Right ventricle myocardium inferior (tissue), 1 donor: Measurements from ENCODE around the gene ALPL. TPM values are rescaled to one million over a fixed set of nuclear protein-coding genes. Genes with fewer than 3 reads are reported as not detected.
"Not testable (repeated sequence)": the region's sequence is repeated elsewhere in the genome, so short reads cannot be mapped to it uniquely, and the experiment has no call there.

Source experiments
- ATAC-seq: fragments of 200-7000 bp; cut with Tn5 transposase; one replicate; pipeline ENCODE4 v1.9.1; 2020; ENCODE audit warnings: mild to moderate bottlenecking, moderate library complexity
- DNase-seq: peaks from one replicate; pipeline ENCODE4 v3.0.0; 2021; ENCODE audit errors: missing footprints
- intact Hi-C: fragments of 100-400 bp; cut with DNase I; formaldehyde crosslinking; loops from one replicate; pipeline ENCODE4 v1.11.0; 2022
- long read RNA-seq: library from polyadenylated mRNA; unstranded; transcript quantifications from one replicate; pipeline ENCODE4 v2.0.0, GENCODE V29; 2021
- total RNA-seq: library from RNA; stranded (reverse); fragmentation: NEBNext Ultra II Directional; extraction: Animal tissue kit (Norgen Biotek cat#: 25700); gene quantifications from one replicate; pipeline ENCODE4 v1.2.1, GENCODE V29; 2021
- donor health status: DM: no; HTN: yes; CAD: no; lungs with severe emphysema.

The ALPL gene
- 11.0 TPM for total RNA-seq
- long read RNA-seq, transcript ALPL-204 (12 exons, 2,589 nt) = major isoform, 12 of 17 reads
- long read RNA-seq, partial matches to known transcripts = 1 of 17 reads
- long read RNA-seq, other reads (novel, unspliced or antisense) = 4 of 17 reads

DNA sequence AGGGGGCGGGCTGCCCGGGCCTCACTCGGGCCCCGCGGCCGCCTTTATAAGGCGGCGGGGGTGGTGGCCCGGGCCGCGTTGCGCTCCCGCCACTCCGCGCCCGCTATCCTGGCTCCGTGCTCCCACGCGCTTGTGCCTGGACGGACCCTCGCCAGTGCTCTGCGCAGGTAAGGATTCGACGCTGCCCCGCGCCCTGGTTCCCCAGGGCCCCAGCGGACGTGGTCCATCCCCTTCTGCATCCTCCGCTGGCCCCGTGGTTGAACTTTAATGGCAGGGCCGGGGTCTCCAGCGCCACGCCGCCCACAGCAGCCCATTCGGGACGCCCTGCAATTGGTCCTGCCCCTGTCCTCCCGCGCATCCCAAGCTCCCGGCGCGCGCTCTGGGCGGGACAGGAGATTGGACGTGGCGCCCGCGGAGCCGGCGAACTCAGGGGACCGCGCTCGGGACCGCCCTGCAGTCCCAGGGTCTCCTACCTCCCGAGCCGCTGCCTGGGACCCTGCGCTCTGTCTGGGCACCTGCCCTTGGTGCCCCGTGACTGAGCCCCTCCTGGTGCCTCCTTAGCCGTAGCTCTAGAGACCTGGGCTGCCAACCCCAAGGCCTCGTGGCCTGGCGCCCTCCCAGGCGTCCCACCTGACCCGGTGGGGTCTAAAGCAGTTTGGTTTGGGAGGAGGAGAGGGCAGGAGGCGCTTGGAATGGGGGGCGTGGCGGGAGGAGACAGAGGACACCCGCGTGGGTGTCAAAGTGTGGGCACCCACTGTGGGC, at the start of gene ALPL:
TSS of gene ALPL (plus strand) at position 73 of the 762 bp plus-strand sequence. CDS start 44,659 bp downstream, outside the sequence.
- DNase-seq (no peak), ATAC-seq (peak; percentile 3)
- intact Hi-C loops = loop anchor here (1.0 to 5.0 kb wide), 3 partner anchors 27 to 148 kb away; no protein-coding TSS in a partner anchor

- DNase-seq, ATAC-seq, intact Hi-C loops: not testable (repeated sequence)
Observed at GRCh38 chr1:21465127-21465526, 44.1 kb upstream of the ALPL start.

DNA sequence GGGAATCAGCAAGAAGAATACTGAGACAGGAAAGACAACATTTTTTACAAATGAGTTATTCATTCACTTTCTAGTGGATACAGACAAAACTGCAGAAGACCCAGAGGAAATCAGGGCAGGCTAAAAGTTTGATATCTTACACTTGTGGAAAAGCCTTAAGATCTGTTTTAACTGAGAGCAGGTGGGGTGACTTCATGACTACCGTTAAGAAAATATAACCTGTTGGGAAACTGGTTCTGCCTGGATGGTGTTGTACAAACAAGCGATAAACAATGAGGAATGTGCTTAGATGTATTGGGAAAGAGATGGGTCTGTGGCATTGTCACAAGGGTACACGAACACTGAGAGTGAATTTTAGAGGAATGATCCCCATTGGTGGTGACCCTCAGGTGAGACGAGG, 41.3 kb upstream of the ALPL start:
- ATAC-seq, intact Hi-C loops, DNase-seq: not testable (repeated sequence)

DNA sequence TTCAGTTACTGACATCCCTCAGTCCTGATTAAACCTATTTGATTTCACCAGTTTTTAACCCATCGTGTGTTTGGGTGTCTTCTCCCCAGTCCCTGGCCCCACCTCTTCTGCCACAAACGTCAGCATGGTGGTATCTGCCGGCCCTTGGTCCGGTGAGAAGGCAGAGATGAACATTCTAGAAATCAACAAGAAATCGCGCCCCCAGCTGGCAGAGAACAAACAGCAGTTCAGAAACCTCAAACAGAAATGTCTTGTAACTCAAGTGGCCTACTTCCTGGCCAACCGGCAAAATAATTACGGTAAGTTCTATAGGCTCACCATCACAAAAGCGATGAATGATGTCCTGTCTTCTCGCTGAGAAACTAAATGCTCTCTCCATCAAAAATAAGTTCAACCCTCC, 40.6 kb upstream of the ALPL start:
- ATAC-seq = no peak
- no peak for DNase-seq
- intact Hi-C loops = no loop called here

GRCh38 chr1:21469581-21469980, 39.6 kb upstream of the ALPL start:
- intact Hi-C loops = no loop called here
- ATAC-seq (no peak), DNase-seq (no peak)

- intact Hi-C loops = no loop called here
- ATAC-seq (no peak), DNase-seq (no peak)
Observed at GRCh38 chr1:21472861-21473260, 36.4 kb upstream of the ALPL start.

GRCh38 chr1:21478356-21478755, 30.9 kb upstream of the ALPL start:
- ATAC-seq (no peak), DNase-seq (no peak)
- intact Hi-C loops = no loop called here

DNA sequence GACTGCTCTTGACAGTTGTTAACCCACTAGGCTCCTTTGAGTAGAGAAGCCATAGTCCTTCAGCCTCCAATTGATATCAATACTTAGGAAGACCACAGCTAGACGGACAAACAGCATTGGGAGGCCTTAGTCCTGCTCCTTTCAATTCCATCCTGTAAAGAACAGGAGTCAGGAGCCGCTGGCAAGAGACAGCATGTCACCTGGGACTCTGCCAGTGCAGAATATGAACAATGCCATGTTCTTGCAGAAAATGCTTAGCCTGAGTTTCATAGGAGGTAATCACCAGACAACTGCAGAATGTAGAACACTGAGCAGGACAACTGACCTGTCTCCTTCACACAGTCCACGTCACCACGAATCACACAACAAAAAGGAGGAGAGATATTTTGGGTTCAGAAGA, 25.3 kb upstream of the ALPL start:
- intact Hi-C loops, ATAC-seq, DNase-seq: not testable (repeated sequence)

DNA sequence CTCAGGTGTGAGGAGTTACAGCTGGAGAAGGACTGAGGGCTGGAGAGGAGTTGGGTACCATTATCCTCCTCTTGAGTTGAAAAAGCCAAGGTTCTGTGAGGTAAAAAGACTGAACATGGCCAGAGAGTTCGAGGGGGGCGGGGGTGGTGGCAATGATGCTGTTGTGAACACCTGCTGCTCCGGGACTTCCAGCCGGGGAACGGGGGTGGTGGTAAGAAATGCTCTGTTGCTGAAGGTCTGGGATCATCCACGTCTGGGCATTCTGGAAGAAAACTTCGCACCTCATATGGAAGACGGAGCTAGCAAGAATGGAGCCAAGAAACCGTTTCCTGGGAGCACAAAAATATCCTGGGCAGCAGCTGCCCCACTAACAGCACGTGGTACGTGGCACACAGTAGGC, 20.1 kb upstream of the ALPL start:
- intact Hi-C loops = no loop called here

GRCh38 chr1:21490774-21491487, 18.3 kb upstream of the ALPL start:
- DNase-seq (no peak), ATAC-seq (no peak)
- intact Hi-C loops = no loop called here

More for the DNA sequence above, 20.1 kb upstream of the ALPL start:
- DNase-seq = no peak
- no peak for ATAC-seq

GRCh38 chr1:21491488-21492355, 17.5 kb upstream of the ALPL start:
- intact Hi-C loops = no loop called here
- ATAC-seq = no peak

DNA sequence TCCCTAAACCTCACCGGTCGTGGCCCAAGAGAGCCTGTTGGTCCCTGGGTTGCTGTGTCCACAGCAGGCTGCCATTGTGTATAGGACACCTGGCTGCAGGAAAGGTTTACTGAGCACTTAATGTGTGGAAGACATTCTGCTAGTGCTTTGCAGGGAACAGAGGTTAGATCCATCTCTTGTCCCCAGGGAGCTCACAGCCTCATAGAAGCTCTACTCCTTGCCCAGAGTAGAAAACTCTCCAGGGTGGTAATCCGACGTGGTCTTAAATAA, 16.9 kb upstream of the ALPL start:
- DNase-seq (no peak), ATAC-seq (no peak)
- intact Hi-C loops = no loop called here

More at GRCh38 chr1:21491488-21492355, 17.5 kb upstream of the ALPL start:
- DNase-seq = no peak

DNA sequence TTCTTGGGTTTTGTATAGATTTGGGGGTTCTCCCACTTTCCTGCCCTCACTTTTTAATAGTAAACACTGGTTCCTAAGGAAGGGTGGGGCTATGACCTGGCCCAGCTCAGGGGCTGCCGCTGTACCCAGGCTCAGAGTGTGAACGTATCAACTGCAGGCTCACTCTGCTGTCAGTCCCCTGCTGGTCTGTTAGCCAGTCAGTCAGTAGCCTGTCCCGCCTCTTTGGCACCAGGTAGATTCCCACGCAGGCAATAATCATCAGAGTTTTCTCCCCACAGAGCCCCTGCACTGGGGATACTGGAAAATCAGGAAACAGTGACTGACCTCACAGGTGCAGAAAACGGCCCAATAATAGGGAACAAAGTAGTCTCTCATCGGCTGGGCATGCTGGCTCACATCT, 15.0 kb upstream of the ALPL start:
- DNase-seq (no peak), ATAC-seq (no peak)
- intact Hi-C loops = no loop called here

- ATAC-seq (no peak), DNase-seq (no peak)
- intact Hi-C loops = no loop called here
Observed at GRCh38 chr1:21495225-21495820, 13.9 kb upstream of the ALPL start.

- ATAC-seq (no peak), DNase-seq (no peak)
- intact Hi-C loops = no loop called here
Observed at GRCh38 chr1:21496063-21496462, 13.2 kb upstream of the ALPL start.

DNA sequence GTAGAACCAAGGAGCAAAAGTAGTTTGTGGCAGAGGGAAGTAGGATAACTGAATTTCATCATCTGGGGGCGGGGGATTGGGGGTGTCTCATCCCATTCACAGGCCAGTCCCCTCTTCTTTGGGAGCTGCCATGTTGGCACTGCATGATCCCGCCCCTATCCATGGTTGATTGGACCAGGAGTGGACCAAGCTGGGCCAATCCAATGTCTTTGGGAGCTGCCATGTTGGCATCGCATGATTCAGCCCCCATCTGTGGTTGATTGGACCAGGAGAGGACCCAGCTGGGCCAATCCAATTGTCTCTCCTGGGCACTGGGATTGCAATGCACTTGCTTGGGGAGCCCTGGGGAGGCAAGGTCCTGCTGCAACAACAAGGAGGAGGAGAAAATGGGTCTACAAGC, 12.3 kb upstream of the ALPL start:
- no peak for DNase-seq
- intact Hi-C loops = no loop called here
- ATAC-seq = no peak

- DNase-seq = no peak
- intact Hi-C loops = no loop called here
- no peak for ATAC-seq
Observed at GRCh38 chr1:21497466-21498061, 11.7 kb upstream of the ALPL start.

DNA sequence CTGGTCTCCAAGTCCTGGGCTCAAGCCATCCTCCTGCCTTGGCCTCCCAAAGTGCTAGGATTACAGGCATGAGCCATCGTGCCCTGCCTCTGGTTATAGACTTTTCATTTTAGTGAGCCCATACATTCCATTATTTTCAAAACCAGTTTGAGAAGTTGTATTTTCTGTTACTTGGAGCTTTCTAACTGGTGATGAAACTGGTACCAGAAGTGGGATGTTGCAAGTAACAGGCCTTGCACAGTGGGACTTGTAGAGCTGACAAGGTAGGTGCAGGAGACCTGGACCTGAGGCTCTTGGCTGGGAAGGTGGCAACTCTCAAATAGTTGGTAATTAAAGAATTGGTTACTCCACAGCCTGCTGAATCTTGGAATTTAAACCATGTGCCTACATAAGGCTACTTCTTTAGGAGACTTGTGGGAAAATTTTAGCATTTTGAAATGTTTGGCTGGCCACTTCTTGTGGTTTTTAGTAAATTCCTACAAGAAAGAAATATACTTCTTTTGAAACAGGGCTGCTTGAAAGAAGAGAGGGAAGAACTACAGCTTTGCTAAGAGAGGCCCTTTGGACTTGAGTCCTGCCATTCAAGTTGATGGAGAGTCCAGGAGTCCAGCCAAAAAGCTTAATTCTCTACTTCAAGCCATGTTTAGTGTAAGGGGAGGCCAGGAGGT, 9.8 kb upstream of the ALPL start:
- no peak for ATAC-seq
- no peak for DNase-seq
- intact Hi-C loops = no loop called here
